Astrocyte (in vitro differentiated cells and primary cell): ENCODE results near the gene IMPG1. TPM values are rescaled to one million over a fixed set of nuclear protein-coding genes. Genes with fewer than 3 reads are reported as not detected.

Source experiments
- DNase-seq: peaks from one replicate; pipeline ENCODE4 v3.0.0-alpha.2; 2010; ENCODE audit warnings: low read depth
- FAIRE-seq: peaks from 2 replicates; lab custom pipeline; 2011; peaks lifted over from hg19 to GRCh38; lab: Jason Lieb, UNC
- H2AFZ ChIP-seq: 2 replicates; pipeline ENCODE4 v1.6.0; 2012; ENCODE audit warnings: low read depth, low read length, inconsistent platforms
- H3K27ac ChIP-seq: 2 replicates; pipeline ENCODE4 v1.5.1; 2011; ENCODE audit warnings: low read depth, low read length, inconsistent platforms
- H3K27me3 ChIP-seq: 2 replicates; pipeline ENCODE4 v1.6.0; 2011; ENCODE audit warnings: low read length, inconsistent platforms; ENCODE audit not compliant: insufficient read depth
- H3K36me3 ChIP-seq: 2 replicates; pipeline ENCODE4 v1.5.1; 2011; ENCODE audit warnings: low read length, inconsistent platforms; ENCODE audit not compliant: insufficient read depth
- H3K4me1 ChIP-seq: 2 replicates; pipeline ENCODE4 v1.5.1; 2011; ENCODE audit warnings: low read length, inconsistent platforms; ENCODE audit not compliant: insufficient read depth
- H3K4me2 ChIP-seq: 2 replicates; pipeline ENCODE4 v1.6.0; 2012; ENCODE audit warnings: low read length, inconsistent platforms
- H3K4me3 ChIP-seq: 2 replicates; pipeline ENCODE4 v1.5.1; 2011; ENCODE audit warnings: low read depth, mild to moderate bottlenecking, low read length, inconsistent platforms; ENCODE audit not compliant: insufficient read depth
- H3K79me2 ChIP-seq: 2 replicates; pipeline ENCODE4 v1.6.0; 2012; ENCODE audit warnings: mild to moderate bottlenecking, low read length, inconsistent platforms; ENCODE audit not compliant: insufficient read depth
- H3K9ac ChIP-seq: 2 replicates; pipeline ENCODE4 v1.6.0; 2012; ENCODE audit warnings: mild to moderate bottlenecking, low read length, inconsistent platforms
- H3K9me3 ChIP-seq: 2 replicates; pipeline ENCODE4 v1.5.1; 2012; ENCODE audit warnings: low read depth, mild to moderate bottlenecking, low read length, inconsistent platforms; ENCODE audit not compliant: insufficient read depth
- H4K20me1 ChIP-seq: 2 replicates; pipeline ENCODE4 v1.6.0; 2012; ENCODE audit warnings: low read length, inconsistent platforms; ENCODE audit not compliant: insufficient read depth
- H3K27ac Mint-ChIP-seq: one replicate; pipeline ENCODE4 v1.8.0; 2021; ENCODE audit warnings: mild to moderate bottlenecking, mixed read lengths; ENCODE audit not compliant: unreplicated experiment
- H3K27me3 Mint-ChIP-seq: one replicate; pipeline ENCODE4 v1.8.0; 2021; ENCODE audit warnings: low read depth, mixed read lengths; ENCODE audit not compliant: unreplicated experiment
- H3K36me3 Mint-ChIP-seq: one replicate; pipeline ENCODE4 v1.8.0; 2021; ENCODE audit warnings: low read depth, mixed read lengths; ENCODE audit not compliant: unreplicated experiment
- H3K4me1 Mint-ChIP-seq: one replicate; pipeline ENCODE4 v1.8.0; 2021; ENCODE audit warnings: low read depth, mixed read lengths; ENCODE audit not compliant: unreplicated experiment
- H3K4me3 Mint-ChIP-seq: one replicate; pipeline ENCODE4 v1.8.0; 2021; ENCODE audit warnings: mild to moderate bottlenecking, moderate library complexity, mixed read lengths; ENCODE audit not compliant: unreplicated experiment
- H3K9me3 Mint-ChIP-seq: one replicate; pipeline ENCODE4 v1.8.0; 2021; ENCODE audit warnings: mild to moderate bottlenecking, mixed read lengths; ENCODE audit not compliant: unreplicated experiment
- EZH2 ChIP-seq: IDR thresholded peaks from 2 replicates; pipeline ENCODE4 v1.6.1; 2012; ENCODE audit warnings: mild to moderate bottlenecking, low read length, inconsistent platforms; ENCODE audit not compliant: insufficient read depth
- total RNA-seq: library from RNA; stranded (reverse); gene quantifications from 2 replicates; pipeline ENCODE4 v1.2.1, GENCODE V29; 2021
- TF ChIP-seq, protein P1 (sequence below): IDR thresholded peaks from 2 replicates; pipeline ENCODE4 v1.5.1; 2011; ENCODE audit warnings: low read depth, mild to moderate bottlenecking, inconsistent platforms, low read length, moderate library complexity; ENCODE audit not compliant: insufficient read depth

IMPG1 gene
- total RNA-seq, 1 donor from 2014 or later: not detected

DNA sequence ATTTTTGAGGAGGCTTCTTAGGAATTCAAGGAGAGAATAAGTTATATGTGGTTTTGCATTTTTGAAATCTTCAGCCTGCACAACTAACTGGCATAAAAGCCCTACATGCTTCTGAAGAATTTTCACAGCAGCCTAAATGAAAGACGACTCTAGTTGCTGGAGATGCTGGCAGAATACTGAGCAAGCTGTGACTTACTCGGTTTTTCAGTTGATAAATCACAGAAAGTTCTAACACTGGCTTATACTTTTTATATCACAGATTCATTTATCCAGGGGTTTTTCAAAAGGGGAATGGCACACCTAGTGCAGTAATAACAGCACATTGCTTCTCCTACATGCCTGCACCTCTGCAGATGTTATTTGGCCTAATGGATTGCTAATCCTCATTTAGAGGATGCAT, 134.6 kb downstream of the IMPG1 start:
- no peak for FAIRE-seq
- Histone ChIP-seq H4K20me1 (no peaks in the 10 kb centered on the region), H3K4me3 (no peak overlapping the region), H3K9ac (no peak overlapping the region), H3K9me3 (no peaks in the 10 kb centered on the region), H3K4me1 (peaks cover 6% of the 10 kb centered on the region), H2AFZ (no peak overlapping the region), H3K79me2 (no peaks in the 10 kb centered on the region), H3K36me3 (no peaks in the 10 kb centered on the region), H3K4me2 (no peak overlapping the region), H3K27ac (no peak overlapping the region), H3K27me3 (no peaks in the 10 kb centered on the region)
- no peak overlapping the region for H3K4me3 Mint-ChIP-seq
- no peaks in the 10 kb centered on the region for H3K9me3 Mint-ChIP-seq
- DNase-seq: no peak
- H3K36me3 Mint-ChIP-seq: no peaks in the 10 kb centered on the region
- TF ChIP-seq, protein P1, sequence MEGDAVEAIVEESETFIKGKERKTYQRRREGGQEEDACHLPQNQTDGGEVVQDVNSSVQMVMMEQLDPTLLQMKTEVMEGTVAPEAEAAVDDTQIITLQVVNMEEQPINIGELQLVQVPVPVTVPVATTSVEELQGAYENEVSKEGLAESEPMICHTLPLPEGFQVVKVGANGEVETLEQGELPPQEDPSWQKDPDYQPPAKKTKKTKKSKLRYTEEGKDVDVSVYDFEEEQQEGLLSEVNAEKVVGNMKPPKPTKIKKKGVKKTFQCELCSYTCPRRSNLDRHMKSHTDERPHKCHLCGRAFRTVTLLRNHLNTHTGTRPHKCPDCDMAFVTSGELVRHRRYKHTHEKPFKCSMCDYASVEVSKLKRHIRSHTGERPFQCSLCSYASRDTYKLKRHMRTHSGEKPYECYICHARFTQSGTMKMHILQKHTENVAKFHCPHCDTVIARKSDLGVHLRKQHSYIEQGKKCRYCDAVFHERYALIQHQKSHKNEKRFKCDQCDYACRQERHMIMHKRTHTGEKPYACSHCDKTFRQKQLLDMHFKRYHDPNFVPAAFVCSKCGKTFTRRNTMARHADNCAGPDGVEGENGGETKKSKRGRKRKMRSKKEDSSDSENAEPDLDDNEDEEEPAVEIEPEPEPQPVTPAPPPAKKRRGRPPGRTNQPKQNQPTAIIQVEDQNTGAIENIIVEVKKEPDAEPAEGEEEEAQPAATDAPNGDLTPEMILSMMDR: no peak
- TF ChIP-seq EZH2: no peak
- H3K27me3 Mint-ChIP-seq: peaks cover 2% of the 10 kb centered on the region
- peaks cover 2% of the 10 kb centered on the region for H3K4me1 Mint-ChIP-seq
- H3K27ac Mint-ChIP-seq: no peak overlapping the region

GRCh38 chr6:75936682-75937081, 135.8 kb downstream of the IMPG1 start:
- TF ChIP-seq, protein P1: no peak
- TF ChIP-seq EZH2: no peak
- no peak overlapping the region for H2AFZ ChIP-seq
- no peak for FAIRE-seq

DNA sequence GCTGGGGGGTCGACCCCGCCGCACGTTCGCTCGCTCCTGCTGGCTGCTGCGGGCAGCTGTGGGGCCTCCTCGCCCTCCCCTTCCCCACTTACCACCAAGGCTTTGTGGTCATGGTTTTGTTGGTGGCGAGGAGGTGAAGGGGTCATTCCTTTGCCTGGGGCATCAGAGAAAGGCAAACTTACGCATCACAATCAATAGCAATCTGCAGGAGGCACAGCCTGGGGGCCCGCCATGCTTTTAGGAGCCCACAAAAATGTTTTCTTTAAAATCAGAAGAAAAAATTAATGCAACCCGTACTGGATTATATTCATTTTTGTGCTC, 137.0 kb downstream of the IMPG1 start:
- DNase-seq (no peak), FAIRE-seq (no peak)
- peaks cover 6% of the 10 kb centered on the region for H3K4me1 ChIP-seq
- H3K27me3 Mint-ChIP-seq: peaks cover 2% of the 10 kb centered on the region
- H3K4me3 Mint-ChIP-seq: peak overlapping the region; percentile 83
- TF ChIP-seq, protein P1: no peak
- TF ChIP-seq EZH2: no peak
- no peaks in the 10 kb centered on the region for H4K20me1 ChIP-seq
- no peaks in the 10 kb centered on the region for H3K36me3 Mint-ChIP-seq
- no peaks in the 10 kb centered on the region for H3K79me2 ChIP-seq
- H3K9ac ChIP-seq: peak overlapping the region; percentile 54
- H3K27me3 ChIP-seq: no peaks in the 10 kb centered on the region
- H2AFZ ChIP-seq: peak overlapping the region; percentile 93
- H3K36me3 ChIP-seq: no peaks in the 10 kb centered on the region
- no peak overlapping the region for H3K27ac ChIP-seq
- H3K4me1 Mint-ChIP-seq: peaks cover 10% of the 10 kb centered on the region
- no peak overlapping the region for H3K27ac Mint-ChIP-seq
- H3K9me3 Mint-ChIP-seq: no peaks in the 10 kb centered on the region
- peak overlapping the region; percentile 58 for H3K4me3 ChIP-seq
- no peaks in the 10 kb centered on the region for H3K9me3 ChIP-seq
- peak overlapping the region; percentile 94 for H3K4me2 ChIP-seq

More at GRCh38 chr6:75936682-75937081, 135.8 kb downstream of the IMPG1 start:
- H3K36me3 Mint-ChIP-seq: no peaks in the 10 kb centered on the region
- H3K4me2 ChIP-seq: no peak overlapping the region
- H3K4me3 ChIP-seq: no peak overlapping the region
- H4K20me1 ChIP-seq: no peaks in the 10 kb centered on the region
- no peaks in the 10 kb centered on the region for H3K36me3 ChIP-seq
- no peak for DNase-seq
- H3K9me3 ChIP-seq: no peaks in the 10 kb centered on the region
- no peaks in the 10 kb centered on the region for H3K79me2 ChIP-seq
- no peak overlapping the region for H3K27ac Mint-ChIP-seq
- peaks cover 6% of the 10 kb centered on the region for H3K4me1 ChIP-seq
- H3K9me3 Mint-ChIP-seq: no peaks in the 10 kb centered on the region
- no peak overlapping the region for H3K27ac ChIP-seq
- H3K4me1 Mint-ChIP-seq: peaks cover 4% of the 10 kb centered on the region
- H3K27me3 Mint-ChIP-seq: peaks cover 2% of the 10 kb centered on the region
- no peak overlapping the region for H3K4me3 Mint-ChIP-seq
- no peak overlapping the region for H3K9ac ChIP-seq
- no peaks in the 10 kb centered on the region for H3K27me3 ChIP-seq
